ENCODE data around the gene PPAT.
"Not testable (repeated sequence)": the region's sequence is repeated elsewhere in the genome, so short reads cannot be mapped to it uniquely, and the experiment has no call there.

GRCh38 chr4:56466296-56466761 lies 30.9 kb upstream of the PPAT start:
- TF ChIP-seq CTCF, POLR2A (IDR thresholded peaks at IDR 0.05): not testable (repeated sequence)
